HCEC 1CT (cell line): ENCODE data around the gene IRS1.
A peak's percentile ranks its signal among the peaks of the same experiment; 100 is the strongest.

Experiments
- DNase-seq: peaks from one replicate; pipeline ENCODE4 v3.0.0-alpha.2; 2017

IRS1 gene

GRCh38 chr2:226683944-226684562 is 115.6 kb downstream of the IRS1 start:
- no peak for DNase-seq

GRCh38 chr2:226683196-226683595 is 116.4 kb downstream of the IRS1 start:
- DNase-seq = peak; percentile 49
